ENCODE measurements around the gene DNASE1L3. TPM values are rescaled to one million over a fixed set of nuclear protein-coding genes. Genes with fewer than 3 reads are reported as not detected.

The DNASE1L3 gene
- total and polyA plus RNA-seq, 2 of the 13 experiments (the other 11 are each of a cell fraction or from before 2014, with no cell fraction given) = 0.86 to 1.7 TPM

GRCh38 chr3:58237238-58237940 lies 26.6 kb upstream of the DNASE1L3 start, which contains the start of gene ABHD6 (continued):
- TF ChIP-seq, protein P1, sequence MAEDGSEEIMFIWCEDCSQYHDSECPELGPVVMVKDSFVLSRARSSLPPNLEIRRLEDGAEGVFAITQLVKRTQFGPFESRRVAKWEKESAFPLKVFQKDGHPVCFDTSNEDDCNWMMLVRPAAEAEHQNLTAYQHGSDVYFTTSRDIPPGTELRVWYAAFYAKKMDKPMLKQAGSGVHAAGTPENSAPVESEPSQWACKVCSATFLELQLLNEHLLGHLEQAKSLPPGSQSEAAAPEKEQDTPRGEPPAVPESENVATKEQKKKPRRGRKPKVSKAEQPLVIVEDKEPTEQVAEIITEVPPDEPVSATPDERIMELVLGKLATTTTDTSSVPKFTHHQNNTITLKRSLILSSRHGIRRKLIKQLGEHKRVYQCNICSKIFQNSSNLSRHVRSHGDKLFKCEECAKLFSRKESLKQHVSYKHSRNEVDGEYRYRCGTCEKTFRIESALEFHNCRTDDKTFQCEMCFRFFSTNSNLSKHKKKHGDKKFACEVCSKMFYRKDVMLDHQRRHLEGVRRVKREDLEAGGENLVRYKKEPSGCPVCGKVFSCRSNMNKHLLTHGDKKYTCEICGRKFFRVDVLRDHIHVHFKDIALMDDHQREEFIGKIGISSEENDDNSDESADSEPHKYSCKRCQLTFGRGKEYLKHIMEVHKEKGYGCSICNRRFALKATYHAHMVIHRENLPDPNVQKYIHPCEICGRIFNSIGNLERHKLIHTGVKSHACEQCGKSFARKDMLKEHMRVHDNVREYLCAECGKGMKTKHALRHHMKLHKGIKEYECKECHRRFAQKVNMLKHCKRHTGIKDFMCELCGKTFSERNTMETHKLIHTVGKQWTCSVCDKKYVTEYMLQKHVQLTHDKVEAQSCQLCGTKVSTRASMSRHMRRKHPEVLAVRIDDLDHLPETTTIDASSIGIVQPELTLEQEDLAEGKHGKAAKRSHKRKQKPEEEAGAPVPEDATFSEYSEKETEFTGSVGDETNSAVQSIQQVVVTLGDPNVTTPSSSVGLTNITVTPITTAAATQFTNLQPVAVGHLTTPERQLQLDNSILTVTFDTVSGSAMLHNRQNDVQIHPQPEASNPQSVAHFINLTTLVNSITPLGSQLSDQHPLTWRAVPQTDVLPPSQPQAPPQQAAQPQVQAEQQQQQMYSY (CRISPR knock-in tag; IDR thresholded peaks at IDR 0.05) = no peak
- TF ChIP-seq, protein P2, sequence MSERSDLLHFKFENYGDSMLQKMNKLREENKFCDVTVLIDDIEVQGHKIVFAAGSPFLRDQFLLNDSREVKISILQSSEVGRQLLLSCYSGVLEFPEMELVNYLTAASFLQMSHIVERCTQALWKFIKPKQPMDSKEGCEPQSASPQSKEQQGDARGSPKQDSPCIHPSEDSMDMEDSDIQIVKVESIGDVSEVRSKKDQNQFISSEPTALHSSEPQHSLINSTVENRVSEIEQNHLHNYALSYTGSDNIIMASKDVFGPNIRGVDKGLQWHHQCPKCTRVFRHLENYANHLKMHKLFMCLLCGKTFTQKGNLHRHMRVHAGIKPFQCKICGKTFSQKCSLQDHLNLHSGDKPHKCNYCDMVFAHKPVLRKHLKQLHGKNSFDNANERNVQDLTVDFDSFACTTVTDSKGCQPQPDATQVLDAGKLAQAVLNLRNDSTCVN (CRISPR knock-in tag; IDR thresholded peaks at IDR 0.05; ENCODE audit: borderline replicate concordance) = no peak
- TF ChIP-seq, protein P3, sequence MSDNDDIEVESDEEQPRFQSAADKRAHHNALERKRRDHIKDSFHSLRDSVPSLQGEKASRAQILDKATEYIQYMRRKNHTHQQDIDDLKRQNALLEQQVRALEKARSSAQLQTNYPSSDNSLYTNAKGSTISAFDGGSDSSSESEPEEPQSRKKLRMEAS (IDR thresholded peaks at IDR 0.05) = peak; percentile 33; the same call in 1 of the 2 replicates
- TF ChIP-seq ELF4 (CRISPR knock-in tag; IDR thresholded peaks at IDR 0.05; ENCODE audit: borderline replicate concordance) = no peak
- no peak for TF ChIP-seq SMARCE1 (IDR thresholded peaks at IDR 0.05; ENCODE audit: borderline replicate concordance)
- TF ChIP-seq SALL2 (CRISPR knock-in tag; IDR thresholded peaks at IDR 0.05) = no peak
- no peak; the same call in none of the 2 replicates for TF ChIP-seq ZNF605 (CRISPR knock-in tag; IDR thresholded peaks at IDR 0.05)
- TF ChIP-seq NR2F2 (IDR thresholded peaks at IDR 0.05; ENCODE audit: borderline replicate concordance, low read depth) = no peak
- peak; percentile 61; the same call in 1 of the 2 replicates for TF ChIP-seq ZNF30 (CRISPR knock-in tag; IDR thresholded peaks at IDR 0.05)
- TF ChIP-seq KLF9 (CRISPR knock-in tag; IDR thresholded peaks at IDR 0.05; ENCODE audit: low read depth) = no peak
- TF ChIP-seq ZNF749 (CRISPR knock-in tag; IDR thresholded peaks at IDR 0.05; ENCODE audit: borderline replicate concordance) = no peak
- TF ChIP-seq PITX1 (CRISPR knock-in tag; IDR thresholded peaks at IDR 0.05) = no peak
- no peak; the same call in 1 of the 2 replicates for TF ChIP-seq YEATS4 (CRISPR knock-in tag; IDR thresholded peaks at IDR 0.05; ENCODE audit: borderline replicate concordance)
- no peak for TF ChIP-seq ZFP36 (IDR thresholded peaks at IDR 0.05; ENCODE audit: borderline replicate concordance, low read depth, low read length, partially characterized antibody)
- no peak for TF ChIP-seq FOXP1 (IDR thresholded peaks at IDR 0.05)
- TF ChIP-seq FOXP1 (CRISPR knock-in tag; IDR thresholded peaks at IDR 0.05) = no peak
- TF ChIP-seq, protein P4, sequence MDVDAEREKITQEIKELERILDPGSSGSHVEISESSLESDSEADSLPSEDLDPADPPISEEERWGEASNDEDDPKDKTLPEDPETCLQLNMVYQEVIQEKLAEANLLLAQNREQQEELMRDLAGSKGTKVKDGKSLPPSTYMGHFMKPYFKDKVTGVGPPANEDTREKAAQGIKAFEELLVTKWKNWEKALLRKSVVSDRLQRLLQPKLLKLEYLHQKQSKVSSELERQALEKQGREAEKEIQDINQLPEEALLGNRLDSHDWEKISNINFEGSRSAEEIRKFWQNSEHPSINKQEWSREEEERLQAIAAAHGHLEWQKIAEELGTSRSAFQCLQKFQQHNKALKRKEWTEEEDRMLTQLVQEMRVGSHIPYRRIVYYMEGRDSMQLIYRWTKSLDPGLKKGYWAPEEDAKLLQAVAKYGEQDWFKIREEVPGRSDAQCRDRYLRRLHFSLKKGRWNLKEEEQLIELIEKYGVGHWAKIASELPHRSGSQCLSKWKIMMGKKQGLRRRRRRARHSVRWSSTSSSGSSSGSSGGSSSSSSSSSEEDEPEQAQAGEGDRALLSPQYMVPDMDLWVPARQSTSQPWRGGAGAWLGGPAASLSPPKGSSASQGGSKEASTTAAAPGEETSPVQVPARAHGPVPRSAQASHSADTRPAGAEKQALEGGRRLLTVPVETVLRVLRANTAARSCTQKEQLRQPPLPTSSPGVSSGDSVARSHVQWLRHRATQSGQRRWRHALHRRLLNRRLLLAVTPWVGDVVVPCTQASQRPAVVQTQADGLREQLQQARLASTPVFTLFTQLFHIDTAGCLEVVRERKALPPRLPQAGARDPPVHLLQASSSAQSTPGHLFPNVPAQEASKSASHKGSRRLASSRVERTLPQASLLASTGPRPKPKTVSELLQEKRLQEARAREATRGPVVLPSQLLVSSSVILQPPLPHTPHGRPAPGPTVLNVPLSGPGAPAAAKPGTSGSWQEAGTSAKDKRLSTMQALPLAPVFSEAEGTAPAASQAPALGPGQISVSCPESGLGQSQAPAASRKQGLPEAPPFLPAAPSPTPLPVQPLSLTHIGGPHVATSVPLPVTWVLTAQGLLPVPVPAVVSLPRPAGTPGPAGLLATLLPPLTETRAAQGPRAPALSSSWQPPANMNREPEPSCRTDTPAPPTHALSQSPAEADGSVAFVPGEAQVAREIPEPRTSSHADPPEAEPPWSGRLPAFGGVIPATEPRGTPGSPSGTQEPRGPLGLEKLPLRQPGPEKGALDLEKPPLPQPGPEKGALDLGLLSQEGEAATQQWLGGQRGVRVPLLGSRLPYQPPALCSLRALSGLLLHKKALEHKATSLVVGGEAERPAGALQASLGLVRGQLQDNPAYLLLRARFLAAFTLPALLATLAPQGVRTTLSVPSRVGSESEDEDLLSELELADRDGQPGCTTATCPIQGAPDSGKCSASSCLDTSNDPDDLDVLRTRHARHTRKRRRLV (CRISPR knock-in tag; IDR thresholded peaks at IDR 0.05) = no peak
- no peak for TF ChIP-seq SOX5 (CRISPR knock-in tag; IDR thresholded peaks at IDR 0.05; ENCODE audit: borderline replicate concordance)
- TF ChIP-seq NFYC (CRISPR knock-in tag; IDR thresholded peaks at IDR 0.05) = no peak
- TF ChIP-seq ZNF451 (CRISPR knock-in tag; IDR thresholded peaks at IDR 0.05) = no peak
- no peak for TF ChIP-seq FOXM1 (CRISPR knock-in tag; IDR thresholded peaks at IDR 0.05)
- TF ChIP-seq CHD2 (IDR thresholded peaks at IDR 0.05; ENCODE audit: low read depth, low read length) = no peak
